Measurements from ENCODE around the gene GRB2. TPM values are rescaled to one million over a fixed set of nuclear protein-coding genes. Genes with fewer than 3 reads are reported as not detected.

Gene GRB2
- total and polyA plus RNA-seq, 12 donors = 36.0 to 374 (median 114) TPM

- H3K4me1 ChIP-seq (replicated peaks in 1 of 2) = peaks cover 34 to 90% of the 10 kb centered on the region in 2 donors
- H3K27me3 ChIP-seq = no peaks in the 10 kb centered on the region
- intact Hi-C loops (cut with DNase I) = no loop called here
- H3K36me3 ChIP-seq (replicated peaks in 1 of 2) = no peaks in the 10 kb centered on the region
- WGBS, 4 donors = 25 to 53% (median 42%) methylated on average over 1 of the region's 1 CpG
- H3K9me3 ChIP-seq (replicated peaks in 1 of 3) = no peaks in the 10 kb centered on the region
- peak overlapping the region; percentile 19 to 66 (median 61) for H3K27ac ChIP-seq
- peak in 1 of 7 donors; percentile 29 for DNase-seq
- TF ChIP-seq CTCF (IDR thresholded peaks at IDR 0.05) (no peak), POLR2A (IDR thresholded peaks at IDR 0.05) (no peak)
- H3K4me3 ChIP-seq = no peak overlapping the region
Observed at GRCh38 chr17:75367312-75367711, 38.2 kb downstream of the GRB2 start.

GRCh38 chr17:75366432-75366831 is 39.0 kb downstream of the GRB2 start:
- 63 to 71% (median 69%) methylated on average over 6 of the region's 6 CpGs for WGBS, 4 donors
- no peaks in the 10 kb centered on the region for H3K9me3 ChIP-seq (replicated peaks in 1 of 3)
- intact Hi-C loops (cut with DNase I) = no loop called here
- H3K4me1 ChIP-seq (replicated peaks in 1 of 2) = peaks cover 36 to 92% of the 10 kb centered on the region in 2 donors
- DNase-seq = no peak
- H3K27me3 ChIP-seq = no peaks in the 10 kb centered on the region
- no peak overlapping the region for H3K4me3 ChIP-seq
- TF ChIP-seq POLR2A (IDR thresholded peaks at IDR 0.05) (no peak), CTCF (IDR thresholded peaks at IDR 0.05) (no peak)
- peak overlapping the region in 1 of 5 donors; percentile 50 for H3K27ac ChIP-seq
- no peaks in the 10 kb centered on the region for H3K36me3 ChIP-seq (replicated peaks in 1 of 2)

GRCh38 chr17:75365931-75366275 is 39.6 kb downstream of the GRB2 start:
- DNase-seq = no peak
- Histone ChIP-seq H3K4me3 (no peak overlapping the region), H3K36me3 (replicated peaks in 1 of 2) (no peaks in the 10 kb centered on the region), H3K27ac (no peak overlapping the region), H3K27me3 (no peaks in the 10 kb centered on the region), H3K4me1 (replicated peaks in 1 of 2) (peaks cover 42 to 92% of the 10 kb centered on the region in 2 donors), H3K9me3 (replicated peaks in 1 of 3) (no peaks in the 10 kb centered on the region)
- intact Hi-C loops (cut with DNase I) = no loop called here
- no peak for TF ChIP-seq CTCF (IDR thresholded peaks at IDR 0.05)
- TF ChIP-seq POLR2A (IDR thresholded peaks at IDR 0.05) = no peak
- WGBS, 4 donors = 47 to 55% (median 52%) methylated on average over 6 of the region's 6 CpGs

- no peaks in the 10 kb centered on the region for H3K27me3 ChIP-seq
- peaks cover 48 to 92% of the 10 kb centered on the region in 2 donors for H3K4me1 ChIP-seq (replicated peaks in 1 of 2)
- H3K9me3 ChIP-seq (replicated peaks in 1 of 3) = no peaks in the 10 kb centered on the region
- 71 to 77% (median 73%) methylated on average over 8 of the region's 8 CpGs for WGBS, 4 donors
- TF ChIP-seq CTCF (IDR thresholded peaks at IDR 0.05) = no peak
- TF ChIP-seq POLR2A (IDR thresholded peaks at IDR 0.05) = no peak
- no peak for DNase-seq
- H3K4me3 ChIP-seq = no peak overlapping the region
- no peak overlapping the region for H3K27ac ChIP-seq
- intact Hi-C loops (cut with DNase I) = no loop called here
- no peaks in the 10 kb centered on the region for H3K36me3 ChIP-seq (replicated peaks in 1 of 2)
Observed at GRCh38 chr17:75365009-75365930, 40.2 kb downstream of the GRB2 start.
